H1 (cell line): ENCODE data around the gene RAB22A. TPM values are rescaled to one million over a fixed set of nuclear protein-coding genes. Genes with fewer than 3 reads are reported as not detected.

ENCODE experiments used
- CTCF ChIA-PET: fragments of 300-600 bp; sonication (Branson Sonifier 250); formaldehyde crosslinking; loops from one replicate; lab custom pipeline; 2021; ENCODE audit not compliant: partially characterized antibody; lab: Charles Lee
- POLR2A ChIA-PET: fragments of 300-600 bp; sonication (Branson Sonifier 250); formaldehyde crosslinking; loops from one replicate; lab custom pipeline; 2021; ENCODE audit warnings: inconsistent platforms; ENCODE audit not compliant: partially characterized antibody; lab: Charles Lee
- DNase-seq, 2 experiments: peaks; one replicate each; pipeline versions ENCODE4 v3.0.0 to v3.0.0-alpha.2; 2010 to 2022; ENCODE audit warnings: low spot score in 2 of 2, low read depth in 1 of 2, mixed read lengths in 1 of 2
- FAIRE-seq: peaks from 2 replicates; lab custom pipeline; 2011; peaks lifted over from hg19 to GRCh38; lab: Jason Lieb, UNC
- H2AFZ ChIP-seq: 2 replicates; pipeline ENCODE4 v1.8.1; 2012; ENCODE audit warnings: low read length, inconsistent platforms
- H2AK5ac ChIP-seq: 2 replicates; pipeline ENCODE4 v1.6.1; 2013; ENCODE audit warnings: low read depth, low read length
- H2BK120ac ChIP-seq: replicated peaks from 2 replicates; pipeline ENCODE3; 2013; ENCODE audit warnings: low read depth, low read length, inconsistent platforms
- H2BK12ac ChIP-seq: 2 replicates; pipeline ENCODE4 v1.6.1; 2013; ENCODE audit warnings: low read depth, low read length
- H2BK15ac ChIP-seq: 2 replicates; pipeline ENCODE4 v1.6.1; 2013; ENCODE audit warnings: low read length
- H2BK20ac ChIP-seq: 2 replicates; pipeline ENCODE4 v1.6.1; 2013; ENCODE audit warnings: low read length
- H2BK5ac ChIP-seq: 2 replicates; pipeline ENCODE4 v1.6.1; 2013; ENCODE audit warnings: low read depth, low read length
- H3K14ac ChIP-seq: 2 replicates; pipeline ENCODE4 v1.6.1; 2013; ENCODE audit warnings: inconsistent platforms; ENCODE audit not compliant: insufficient read length
- H3K18ac ChIP-seq: 2 replicates; pipeline ENCODE4 v1.6.1; 2013; ENCODE audit warnings: low read length; ENCODE audit errors: extremely low read depth
- H3K23ac ChIP-seq: 2 replicates; pipeline ENCODE4 v1.6.1; 2013; ENCODE audit warnings: inconsistent platforms; ENCODE audit not compliant: insufficient read length
- H3K23me2 ChIP-seq: 2 replicates; pipeline ENCODE4 v1.6.1; 2013; ENCODE audit warnings: low read depth, low read length
- H3K27ac ChIP-seq: 2 replicates; pipeline ENCODE4 v1.6.1; 2011; ENCODE audit warnings: low read depth, low read length, inconsistent platforms
- H3K27me3 ChIP-seq, 4 experiments: replicated peaks in 1 of 4; 1 replicate in 1 of 4; 2 replicates in 3 of 4; pipeline versions ENCODE4 v1.6.1 to v1.8.1; 2011 to 2013; ENCODE audit warnings: low read length in 3 of 4, mild to moderate bottlenecking in 3 of 4, inconsistent platforms in 2 of 4, mixed read lengths in 2 of 4, moderate library complexity in 1 of 4; ENCODE audit not compliant: control insufficient read depth in 3 of 4, insufficient read depth in 3 of 4; ENCODE audit errors: extremely low read depth in 1 of 4
- H3K36me3 ChIP-seq, 4 experiments: 2 replicates each; pipeline versions ENCODE4 v1.6.1 to v1.8.1; 2011 to 2013; ENCODE audit warnings: mild to moderate bottlenecking in 4 of 4, low read length in 3 of 4, moderate library complexity in 2 of 4, control low read depth in 1 of 4, inconsistent platforms in 1 of 4; ENCODE audit not compliant: insufficient read depth in 4 of 4, control insufficient read depth in 2 of 4
- H3K4ac ChIP-seq: replicated peaks from 2 replicates; pipeline ENCODE3; 2013; ENCODE audit warnings: low read length, low read depth, mixed read lengths, inconsistent platforms; ENCODE audit not compliant: insufficient read length
- H3K4me1 ChIP-seq, 4 experiments: replicated peaks in 1 of 4; 1 replicate in 1 of 4; 2 replicates in 3 of 4; pipeline versions ENCODE4 v1.6.1 to v1.8.1; 2011 to 2013; ENCODE audit warnings: low read length in 3 of 4, inconsistent platforms in 2 of 4, mixed read lengths in 1 of 4; ENCODE audit not compliant: insufficient read depth in 4 of 4, control insufficient read depth in 3 of 4
- H3K4me2 ChIP-seq, 2 experiments: 2 replicates each; pipeline versions ENCODE4 v1.6.1 to v1.8.1; 2011 to 2013; ENCODE audit warnings: low read depth in 2 of 2, low read length in 2 of 2, control low read depth in 1 of 2, inconsistent platforms in 1 of 2, mild to moderate bottlenecking in 1 of 2; ENCODE audit not compliant: insufficient read depth in 1 of 2
- H3K4me3 ChIP-seq, 4 experiments: fragments of 200-600, 300-600 bp in 1 of 4; sonication (generic), shearing (Covaris generic), sonication (Bioruptor Twin) in 1 of 4; 2 replicates each; pipeline versions ENCODE4 v1.5.1 to v1.8.1; 2011 to 2016; ENCODE audit warnings: low read length in 4 of 4, low read depth in 3 of 4, control low read depth in 2 of 4, inconsistent platforms in 2 of 4, mild to moderate bottlenecking in 2 of 4, mixed read lengths in 1 of 4, moderate library complexity in 1 of 4; ENCODE audit not compliant: insufficient read depth in 2 of 4; ENCODE audit errors: extremely low read depth in 1 of 4
- H3K56ac ChIP-seq: replicated peaks from 2 replicates; pipeline ENCODE3; 2013; ENCODE audit warnings: low read depth, mild to moderate bottlenecking, mixed read lengths, low read length, inconsistent platforms; ENCODE audit not compliant: insufficient read length
- H3K79me1 ChIP-seq: 2 replicates; pipeline ENCODE4 v1.6.1; 2013; ENCODE audit warnings: low read depth, low read length, control low read depth
- H3K79me2 ChIP-seq, 2 experiments: 2 replicates each; pipeline versions ENCODE4 v1.6.1 to v1.8.1; 2012 to 2013; ENCODE audit warnings: low read length in 2 of 2, mild to moderate bottlenecking in 2 of 2, inconsistent platforms in 1 of 2; ENCODE audit not compliant: insufficient read depth in 2 of 2, control insufficient read depth in 1 of 2
- H3K9ac ChIP-seq, 4 experiments: replicated peaks in 1 of 4; 1 replicate in 1 of 4; 2 replicates in 3 of 4; pipeline versions ENCODE4 v1.6.1 to v1.8.1; 2011 to 2013; ENCODE audit warnings: low read depth in 3 of 4, low read length in 3 of 4, control low read depth in 2 of 4, mild to moderate bottlenecking in 2 of 4, moderate library complexity in 2 of 4, inconsistent platforms in 1 of 4; ENCODE audit errors: extremely low read depth in 1 of 4
- H3K9me3 ChIP-seq, 2 experiments: 2 replicates each; pipeline versions ENCODE4 v1.6.1 to v1.8.1; 2012 to 2013; ENCODE audit warnings: mild to moderate bottlenecking in 2 of 2, moderate library complexity in 2 of 2, control low read depth in 1 of 2, inconsistent platforms in 1 of 2, low read depth in 1 of 2, low read length in 1 of 2, mixed read lengths in 1 of 2; ENCODE audit not compliant: insufficient read depth in 2 of 2
- H4K20me1 ChIP-seq, 2 experiments: replicated peaks in 1 of 2; 2 replicates each; pipeline versions ENCODE3 to v1.8.1; 2011 to 2013; ENCODE audit warnings: inconsistent platforms in 2 of 2, low read length in 2 of 2, mild to moderate bottlenecking in 1 of 2; ENCODE audit not compliant: insufficient read depth in 2 of 2, control insufficient read depth in 1 of 2
- H4K5ac ChIP-seq: 2 replicates; pipeline ENCODE4 v1.6.1; 2013; ENCODE audit warnings: low read length, low read depth, mixed read lengths, inconsistent platforms; ENCODE audit not compliant: insufficient read length
- H4K8ac ChIP-seq: 2 replicates; pipeline ENCODE4 v1.8.0; 2013; ENCODE audit warnings: mild to moderate bottlenecking, moderate library complexity, low read length, inconsistent platforms; ENCODE audit not compliant: insufficient read depth; ENCODE audit errors: extremely low read depth
- H4K91ac ChIP-seq: replicated peaks from 2 replicates; pipeline ENCODE3; 2013; ENCODE audit warnings: low read length, mixed read lengths, inconsistent platforms; ENCODE audit not compliant: insufficient read length
- BRCA1 ChIP-seq: IDR thresholded peaks from 2 replicates; pipeline ENCODE4 v1.6.1; 2012; ENCODE audit warnings: low read depth, low read length, improper control_type of control experiment
- CBX5 ChIP-seq: fragments of 300-800, 300-1000 bp; sonication (generic); IDR thresholded peaks from 2 replicates; pipeline ENCODE4 v1.7.1; 2016; ENCODE audit warnings: antibody characterized with exemption, low read length, low read depth
- CREB1 ChIP-seq: IDR thresholded peaks from 2 replicates; pipeline ENCODE4 v1.6.1; 2012; ENCODE audit warnings: inconsistent platforms
- FOSL1 ChIP-seq: IDR thresholded peaks from 2 replicates; pipeline ENCODE4 v1.6.1; 2011; ENCODE audit warnings: mild to moderate bottlenecking, low read depth, low read length, moderate library complexity; ENCODE audit not compliant: insufficient read depth
- GABPA ChIP-seq: IDR thresholded peaks from 2 replicates; pipeline ENCODE4 v1.6.1; 2011; ENCODE audit warnings: mild to moderate bottlenecking, low read length, moderate library complexity, borderline replicate concordance; ENCODE audit not compliant: insufficient read depth
- JUND ChIP-seq: IDR thresholded peaks from 2 replicates; pipeline ENCODE4 v1.6.1; 2011; ENCODE audit warnings: mild to moderate bottlenecking, improper control_type of control experiment, low read length
- KDM1A ChIP-seq: fragments of 200-600, 300-600 bp; sonication (generic); IDR thresholded peaks from 2 replicates; pipeline ENCODE4 v1.7.1; 2016; ENCODE audit warnings: mild to moderate bottlenecking, low read length, borderline replicate concordance
- KDM5A ChIP-seq: fragments of 200-600 bp; IDR thresholded peaks from 2 replicates; pipeline ENCODE4 v1.7.1; 2012; ENCODE audit warnings: mild to moderate bottlenecking, low read length, inconsistent platforms, mixed read lengths
- PHF8 ChIP-seq: fragments of 200-600 bp; sonication (generic); conservative IDR thresholded peaks from 2 replicates; pipeline ENCODE4 v1.7.1; 2012; ENCODE audit warnings: low read depth, mild to moderate bottlenecking, inconsistent platforms, low read length, moderate library complexity
- RXRA ChIP-seq: IDR thresholded peaks from 2 replicates; pipeline ENCODE4 v1.6.1; 2011; ENCODE audit warnings: low read depth, mild to moderate bottlenecking, low read length, moderate library complexity; ENCODE audit not compliant: insufficient read depth
- SAP30 ChIP-seq: fragments of 300-600 bp; sonication (generic); IDR thresholded peaks from 2 replicates; pipeline ENCODE4 v1.7.1; 2012; ENCODE audit warnings: low read length, moderate library complexity, mild to moderate bottlenecking, inconsistent platforms; ENCODE audit not compliant: insufficient read depth, insufficient replicate concordance
- SUZ12 ChIP-seq: fragments of 200-600 bp; sonication (generic); IDR thresholded peaks from 2 replicates; pipeline ENCODE4 v1.6.1; 2012; ENCODE audit warnings: mild to moderate bottlenecking, inconsistent platforms, low read length, moderate library complexity, mixed read lengths
- WGBS, 2 experiments: shearing (Covaris generic) in 1 of 2; methylation state at CpG; one replicate each; pipeline versions ENCODE4 v1.1.6 to v1.1.7; 2013 to 2015; ENCODE audit warnings: low lambda C conversion rate in 2 of 2, mixed read lengths in 2 of 2, inconsistent platforms in 1 of 2, low coverage in 1 of 2, missing lambda C conversion rate in 1 of 2; ENCODE audit not compliant: insufficient replicate concordance in 2 of 2, insufficient coverage in 1 of 2, insufficient read length in 1 of 2; ENCODE audit errors: extremely low coverage in 1 of 2, missing lambda C conversion rate in 1 of 2; 5-methylcytosine and 5-hydroxymethylcytosine counted together
- polyA plus RNA-seq, 7 experiments: library from polyadenylated mRNA; depleted of rRNA in 3 of 7; stranded (reverse) in 5 of 7; unstranded in 2 of 7; fragments of >200 nt in 5 of 7; fragments of 200-250 nt in 2 of 7; gene quantifications; 1 replicate in 5 of 7; 2 replicates in 1 of 7; 4 replicates in 1 of 7; pipeline versions ENCODE4 v1.2.1 to v1.2.3, GENCODE V29; 2011 to 2013; ENCODE audit warnings: missing spikeins in 2 of 7, mixed read lengths in 2 of 7
- total RNA-seq: library from RNA; stranded (reverse); fragmentation: NEBNext Ultra II Directional; extraction: Animal tissue kit (Norgen Biotek cat#: 25700); gene quantifications from 2 replicates; pipeline ENCODE4 v1.2.1, GENCODE V29; 2021

The RAB22A gene
- total and polyA plus RNA-seq, 2 of the 8 experiments (the other 6 are each of a cell fraction or from before 2014, with no cell fraction given): 3.1 to 6.6 TPM

DNA sequence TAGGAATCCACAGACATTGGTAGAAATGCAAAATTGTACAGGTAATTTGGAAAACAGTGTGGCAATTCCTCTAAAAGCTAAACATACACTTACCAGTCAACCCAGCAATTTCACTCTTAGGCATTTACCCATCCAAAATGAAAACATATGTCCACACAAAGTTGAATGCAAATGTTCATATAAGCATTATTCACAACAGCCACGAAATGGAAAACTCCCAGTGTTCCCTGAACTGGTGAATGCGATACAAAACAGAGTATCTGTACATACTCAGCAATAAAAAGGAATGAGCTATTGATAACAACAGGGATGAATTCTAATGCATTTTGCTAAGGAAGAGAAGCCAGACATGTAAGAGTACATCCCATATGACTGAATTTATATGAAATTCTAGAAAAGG, 32.4 kb upstream of the RAB22A start:
- no peak overlapping the region for H4K5ac ChIP-seq
- no peaks in the 10 kb centered on the region for H3K36me3 ChIP-seq
- no peaks in the 10 kb centered on the region for H3K9me3 ChIP-seq
- H2AFZ ChIP-seq: no peak overlapping the region
- H2BK20ac ChIP-seq: no peak overlapping the region
- H3K27me3 ChIP-seq: peaks cover 0 to 1% (median 0%) of the 10 kb centered on the region in 4 experiments; a peak in 1 of 7 replicates
- H3K4ac ChIP-seq: no peak overlapping the region
- H3K79me1 ChIP-seq: peaks cover 2% of the 10 kb centered on the region; the same call in 1 of the 2 replicates
- H2BK12ac ChIP-seq: no peak overlapping the region
- no peak overlapping the region for H4K91ac ChIP-seq
- 87% methylated on average over 2 of the region's 2 CpGs; no CpG with 5 or more reads in 1 of the 2 experiments for WGBS, 2 experiments
- H4K20me1 ChIP-seq: peaks cover 0 to 2% of the 10 kb centered on the region in 2 experiments
- no peak overlapping the region for H3K27ac ChIP-seq
- ChIA-PET POLR2A (interaction anchor here (0.8 kb wide), 1 partner anchor 33 kb away, joined by 4 read pairs; the partner anchor contains the start of gene RAB22A), CTCF (interaction anchor here (0.8 to 1.4 kb wide), 3 partner anchors 10 to 19 kb away, joined by 3 read pairs; no protein-coding TSS in a partner anchor)
- no peak overlapping the region for H3K23ac ChIP-seq
- H2BK15ac ChIP-seq: no peak overlapping the region
- H3K4me1 ChIP-seq: no peaks in the 10 kb centered on the region
- no peaks in the 10 kb centered on the region for H3K23me2 ChIP-seq
- FAIRE-seq (no peak), DNase-seq (no peak)
- no peak overlapping the region for H3K9ac ChIP-seq
- no peak overlapping the region for H3K18ac ChIP-seq
- no peak overlapping the region for H2AK5ac ChIP-seq
- no peak overlapping the region for H3K14ac ChIP-seq
- H4K8ac ChIP-seq: no peak overlapping the region
- no peak overlapping the region for H3K4me2 ChIP-seq
- H2BK120ac ChIP-seq: no peak overlapping the region
- no peak overlapping the region for H3K56ac ChIP-seq
- H3K4me3 ChIP-seq: no peak overlapping the region
- H2BK5ac ChIP-seq: no peak overlapping the region
- H3K79me2 ChIP-seq: 0 out of 4 replicates have a peak, but pooled peaks cover 0 to 8% of the 10 kb centered on the region in 2 experiments
- TF ChIP-seq CREB1: no peak
- no peak for TF ChIP-seq GABPA
- TF ChIP-seq JUND: no peak
- no peak for TF ChIP-seq SUZ12
- no peak for TF ChIP-seq RXRA
- no peak for TF ChIP-seq PHF8
- TF ChIP-seq BRCA1: no peak
- TF ChIP-seq KDM5A: no peak
- no peak for TF ChIP-seq FOSL1
- TF ChIP-seq KDM1A: no peak
- TF ChIP-seq SAP30: no peak
- no peak for TF ChIP-seq CBX5
